Activated T-cell treated with anti-CD3 and anti-CD28 coated beads for 1 hour (primary cell): Measurements from ENCODE around the gene ZNF488.
"Not testable (repeated sequence)": the region's sequence is repeated elsewhere in the genome, so short reads cannot be mapped to it uniquely, and the experiment has no call there.

Source experiments
- DNase-seq: peaks from one replicate; pipeline ENCODE4 v3.0.0-alpha.2; 2020; ENCODE audit warnings: low read depth

Gene ZNF488

GRCh38 chr10:47384148-47384921, at the start of gene ZNF488:
TSS of gene ZNF488 (minus strand) at chr10:47384293. CDS start at chr10:47368829, 15,464 bp downstream.
- DNase-seq: peak; percentile 58

- no peak for DNase-seq
Observed at GRCh38 chr10:47425813-47426419, 41.8 kb upstream of the ZNF488 start.

GRCh38 chr10:47424231-47424630, 40.1 kb upstream of the ZNF488 start:
- DNase-seq: no peak

- no peak for DNase-seq
Observed at GRCh38 chr10:47423476-47423875, 39.4 kb upstream of the ZNF488 start.

GRCh38 chr10:47421057-47421952, 37.2 kb upstream of the ZNF488 start:
- no peak for DNase-seq

GRCh38 chr10:47420305-47421056, 36.4 kb upstream of the ZNF488 start:
- DNase-seq: no peak

GRCh38 chr10:47419421-47419820, 35.3 kb upstream of the ZNF488 start:
- no peak for DNase-seq

- DNase-seq: no peak
Observed at GRCh38 chr10:47418966-47419365, 34.9 kb upstream of the ZNF488 start.

- DNase-seq: no peak
Observed at GRCh38 chr10:47418321-47418720, 34.2 kb upstream of the ZNF488 start.

- not testable (repeated sequence) for DNase-seq
Observed at GRCh38 chr10:47416305-47417218, 32.5 kb upstream of the ZNF488 start.

GRCh38 chr10:47415520-47416304, 31.6 kb upstream of the ZNF488 start:
- DNase-seq: no peak

- DNase-seq: no peak
Observed at GRCh38 chr10:47414752-47415519, 30.8 kb upstream of the ZNF488 start.

- no peak for DNase-seq
Observed at GRCh38 chr10:47414227-47414592, 30.1 kb upstream of the ZNF488 start.

GRCh38 chr10:47413531-47414226, 29.6 kb upstream of the ZNF488 start:
- DNase-seq: no peak

GRCh38 chr10:47412869-47413268, 28.8 kb upstream of the ZNF488 start:
- no peak for DNase-seq

GRCh38 chr10:47412177-47412730, 28.2 kb upstream of the ZNF488 start:
- DNase-seq: no peak

- DNase-seq: no peak
Observed at GRCh38 chr10:47410862-47411261, 26.8 kb upstream of the ZNF488 start.

GRCh38 chr10:47410271-47410670, 26.2 kb upstream of the ZNF488 start:
- no peak for DNase-seq
